Neural cell (in vitro differentiated cells): ENCODE measurements around the gene MRPS33. TPM values are rescaled to one million over a fixed set of nuclear protein-coding genes. Genes with fewer than 3 reads are reported as not detected.
"Not testable (repeated sequence)": the region's sequence is repeated elsewhere in the genome, so short reads cannot be mapped to it uniquely, and the experiment has no call there.

Experiments used
- H2AFZ ChIP-seq: fragments of 200-600, 300-800 bp; sonication (generic), shearing (Covaris generic); 2 replicates; pipeline ENCODE4 v1.6.0; 2014; ENCODE audit warnings: low read depth, mild to moderate bottlenecking, antibody characterized with exemption, low read length, moderate library complexity
- H3F3A ChIP-seq: fragments of 200-600 bp; shearing (Covaris generic); 2 replicates; pipeline ENCODE4 v1.6.1; 2016; ENCODE audit warnings: mild to moderate bottlenecking, moderate library complexity, mixed read lengths, antibody characterized with exemption, low read length; ENCODE audit not compliant: insufficient read depth, poor library complexity, severe bottlenecking
- H3K27ac ChIP-seq: fragments of 200-600, 300-800 bp; sonication (generic), shearing (Covaris generic); 2 replicates; pipeline ENCODE4 v1.5.1; 2014; ENCODE audit warnings: mild to moderate bottlenecking, low read length, moderate library complexity
- H3K27me3 ChIP-seq: fragments of 300-800, 200-600 bp; sonication (generic), shearing (Covaris generic); 2 replicates; pipeline ENCODE4 v1.6.0; 2014; ENCODE audit warnings: mild to moderate bottlenecking, low read depth, low read length, moderate library complexity; ENCODE audit not compliant: insufficient read depth
- H3K36me3 ChIP-seq: fragments of 300-800, 200-600 bp; sonication (generic), shearing (Covaris generic); 2 replicates; pipeline ENCODE4 v1.5.1; 2014; ENCODE audit warnings: mild to moderate bottlenecking, antibody characterized with exemption, low read length, moderate library complexity; ENCODE audit not compliant: insufficient read depth
- H3K4me2 ChIP-seq: fragments of 300-800, 200-600 bp; sonication (generic), shearing (Covaris generic); 2 replicates; pipeline ENCODE4 v1.6.0; 2014; ENCODE audit warnings: mild to moderate bottlenecking, low read length
- H3K4me3 ChIP-seq: fragments of 300-800, 200-600 bp; sonication (generic), shearing (Covaris generic); 2 replicates; pipeline ENCODE4 v1.5.1; 2014; ENCODE audit warnings: mild to moderate bottlenecking, low read length, moderate library complexity
- H3K79me2 ChIP-seq: fragments of 200-600 bp; shearing (Covaris generic); replicated peaks from 2 replicates; pipeline ENCODE4 v1.6.0; 2014; ENCODE audit warnings: mild to moderate bottlenecking, low read length, moderate library complexity; ENCODE audit not compliant: insufficient read depth
- H3K9ac ChIP-seq: fragments of 300-800, 200-600 bp; sonication (generic), shearing (Covaris generic); 2 replicates; pipeline ENCODE4 v1.6.1; 2016; ENCODE audit warnings: mild to moderate bottlenecking, low read length, mixed read lengths
- H3K9me2 ChIP-seq: fragments of 200-600 bp; shearing (Covaris generic); 2 replicates; pipeline ENCODE4 v1.6.1; 2016; ENCODE audit warnings: mild to moderate bottlenecking, low read length, mixed read lengths; ENCODE audit not compliant: insufficient read depth
- H3K9me3 ChIP-seq: fragments of 200-600, 300-800 bp; sonication (generic), shearing (Covaris generic); 2 replicates; pipeline ENCODE4 v1.6.1; 2016; ENCODE audit warnings: mild to moderate bottlenecking, mixed run types, low read length, moderate library complexity, mixed read lengths
- H4K20me1 ChIP-seq: fragments of 200-600 bp; shearing (Covaris generic); 2 replicates; pipeline ENCODE4 v1.6.1; 2016; ENCODE audit warnings: mild to moderate bottlenecking, mixed run types; ENCODE audit not compliant: insufficient read depth
- CTCF ChIP-seq: fragments of 450-650 bp; IDR thresholded peaks from 2 replicates; pipeline ENCODE4 v1.5.1; 2014; ENCODE audit warnings: antibody characterized with exemption, mild to moderate bottlenecking, moderate library complexity; ENCODE audit not compliant: poor library complexity, severe bottlenecking
- EP300 ChIP-seq: fragments of 450-650 bp; conservative IDR thresholded peaks from 2 replicates; pipeline ENCODE4 v1.6.1; 2014; ENCODE audit warnings: antibody characterized with exemption, mild to moderate bottlenecking, moderate library complexity; ENCODE audit not compliant: poor library complexity, severe bottlenecking
- EZH2 ChIP-seq: fragments of 200-600, 300-800 bp; shearing (Covaris generic), sonication (generic); IDR thresholded peaks from 2 replicates; pipeline ENCODE4 v1.6.1; 2014; ENCODE audit warnings: antibody characterized with exemption, low read length, borderline replicate concordance, mild to moderate bottlenecking; ENCODE audit not compliant: insufficient read depth, poor library complexity, severe bottlenecking
- MXI1 ChIP-seq: fragments of 450-650 bp; conservative IDR thresholded peaks from 2 replicates; pipeline ENCODE4 v1.6.1; 2014; ENCODE audit warnings: antibody characterized with exemption, mild to moderate bottlenecking; ENCODE audit not compliant: poor library complexity, severe bottlenecking
- POLR2AphosphoS5 ChIP-seq: IDR thresholded peaks from 2 replicates; pipeline ENCODE4 v1.6.1; 2012
- RAD21 ChIP-seq: fragments of 450-650 bp; conservative IDR thresholded peaks from 2 replicates; pipeline ENCODE4 v1.6.1; 2014; ENCODE audit warnings: antibody characterized with exemption, mild to moderate bottlenecking, moderate library complexity
- REST ChIP-seq: IDR thresholded peaks from 2 replicates; pipeline ENCODE4 v1.6.1; 2012; ENCODE audit warnings: borderline replicate concordance
- SMC3 ChIP-seq: fragments of 450-650 bp; conservative IDR thresholded peaks from 2 replicates; pipeline ENCODE4 v1.6.1; 2014; ENCODE audit warnings: antibody characterized with exemption, mild to moderate bottlenecking, moderate library complexity; ENCODE audit not compliant: poor library complexity
- TAF1 ChIP-seq: IDR thresholded peaks from 2 replicates; pipeline ENCODE4 v1.6.1; 2012; ENCODE audit warnings: low read depth
- polyA plus RNA-seq: library from polyadenylated mRNA; depleted of rRNA; stranded (reverse); fragments of >200 nt; gene quantifications from 2 replicates; pipeline ENCODE4 v1.2.3, GENCODE V29; 2014

The MRPS33 gene
- polyA plus RNA-seq, 1 donor from 2014 or later: 68.5 TPM

GRCh38 chr7:140966561-140967233, 48.1 kb downstream of the MRPS33 start:
- no peaks in the 10 kb centered on the region for H3K79me2 ChIP-seq
- no peak overlapping the region for H3K4me2 ChIP-seq
- H3K4me3 ChIP-seq: no peak overlapping the region
- no peaks in the 10 kb centered on the region for H3K9me3 ChIP-seq
- no peaks in the 10 kb centered on the region for H3K9me2 ChIP-seq
- H3K27me3 ChIP-seq: no peaks in the 10 kb centered on the region
- no peaks in the 10 kb centered on the region for H3K36me3 ChIP-seq
- H4K20me1 ChIP-seq: no peaks in the 10 kb centered on the region
- no peak overlapping the region for H2AFZ ChIP-seq
- H3K9ac ChIP-seq: no peak overlapping the region
- no peak for TF ChIP-seq MXI1
- no peak for TF ChIP-seq POLR2AphosphoS5
- TF ChIP-seq REST: no peak
- no peak for TF ChIP-seq RAD21
- no peak for TF ChIP-seq TAF1
- no peak for TF ChIP-seq CTCF
- no peak for TF ChIP-seq SMC3
- TF ChIP-seq EZH2: no peak
- TF ChIP-seq EP300: no peak
- H3K27ac ChIP-seq: no peak overlapping the region
- no peaks in the 10 kb centered on the region for H3F3A ChIP-seq

- TF ChIP-seq EP300 (no peak), SMC3 (no peak), EZH2 (no peak), MXI1 (no peak), REST (no peak), CTCF (no peak), RAD21 (no peak), TAF1 (no peak), POLR2AphosphoS5 (no peak)
- Histone ChIP-seq H3K9me2 (no peaks in the 10 kb centered on the region), H3K4me3 (no peak overlapping the region), H3K27me3 (no peaks in the 10 kb centered on the region), H3K9me3 (no peaks in the 10 kb centered on the region), H4K20me1 (no peaks in the 10 kb centered on the region), H3K79me2 (no peaks in the 10 kb centered on the region), H3K9ac (no peak overlapping the region), H3K4me2 (no peak overlapping the region), H2AFZ (no peak overlapping the region), H3K27ac (no peak overlapping the region), H3K36me3 (no peaks in the 10 kb centered on the region), H3F3A (no peaks in the 10 kb centered on the region)
Observed at GRCh38 chr7:140961117-140961516, 53.6 kb downstream of the MRPS33 start.

- H3K27ac ChIP-seq, H3K79me2 ChIP-seq, H3F3A ChIP-seq, H3K27me3 ChIP-seq, H2AFZ ChIP-seq, H3K4me3 ChIP-seq, H3K9me2 ChIP-seq, H4K20me1 ChIP-seq, H3K9ac ChIP-seq, H3K9me3 ChIP-seq, H3K36me3 ChIP-seq, H3K4me2 ChIP-seq: not testable (repeated sequence)
Observed at GRCh38 chr7:140956997-140957396, 57.8 kb downstream of the MRPS33 start.
